GM13976 (cell line): ENCODE data around the gene TMEM168.
"Not testable (repeated sequence)": the region's sequence is repeated elsewhere in the genome, so short reads cannot be mapped to it uniquely, and the experiment has no call there.

Source experiments
- DNase-seq: peaks from one replicate; pipeline ENCODE4 v3.0.0; 2012; ENCODE audit warnings: low spot score
- CTCF ChIP-seq: IDR thresholded peaks from 2 replicates; pipeline ENCODE4 v1.5.1; 2012; ENCODE audit warnings: borderline replicate concordance, mild to moderate bottlenecking; ENCODE audit not compliant: insufficient read depth; ENCODE audit errors: extremely low read depth, missing control alignments, control extremely low read depth
- in situ Hi-C: fragments of 300-500 bp; cut with MboI; formaldehyde crosslinking; loops from one replicate; pipeline ENCODE4 v1.12.0; 2022; ENCODE audit warnings: low sequenced_read_pairs, mixed read lengths, inconsistent platforms; ENCODE audit not compliant: unreplicated experiment

Gene TMEM168

GRCh38 chr7:112819536-112819935 lies 29.3 kb upstream of the TMEM168 start:
- in situ Hi-C loops, result no loop called here
- DNase-seq, result no peak

GRCh38 chr7:112806156-112806555 lies 16.0 kb upstream of the TMEM168 start:
- DNase-seq, result no peak
- in situ Hi-C loops, result no loop called here
- no peak for TF ChIP-seq CTCF

More at GRCh38 chr7:112819536-112819935, 29.3 kb upstream of the TMEM168 start:
- TF ChIP-seq CTCF, result no peak

GRCh38 chr7:112802406-112802805 lies 12.2 kb upstream of the TMEM168 start:
- no peak for TF ChIP-seq CTCF
- DNase-seq, result no peak
- in situ Hi-C loops, result no loop called here

GRCh38 chr7:112800486-112800885 lies 10.3 kb upstream of the TMEM168 start:
- in situ Hi-C loops, result no loop called here
- no peak for DNase-seq
- TF ChIP-seq CTCF, result no peak

GRCh38 chr7:112799448-112800120 lies 9.4 kb upstream of the TMEM168 start:
- in situ Hi-C loops, result no loop called here
- TF ChIP-seq CTCF, result no peak
- no peak for DNase-seq

GRCh38 chr7:112798274-112799159 lies 8.3 kb upstream of the TMEM168 start:
- in situ Hi-C loops, result no loop called here
- TF ChIP-seq CTCF, result no peak
- DNase-seq, result no peak

GRCh38 chr7:112796552-112796951 lies 6.4 kb upstream of the TMEM168 start:
- DNase-seq, in situ Hi-C loops: not testable (repeated sequence)
